Sigmoid colon (tissue), 7 donors: ENCODE measurements around the gene IL6R. TPM values are rescaled to one million over a fixed set of nuclear protein-coding genes. Genes with fewer than 3 reads are reported as not detected.

ENCODE experiments used
- polyA plus RNA-seq, 3 donors: library from polyadenylated mRNA; stranded (reverse); fragments of 200-250 nt; gene quantifications; one replicate each; pipeline ENCODE4 v1.2.3, GENCODE V29; 2013
- total RNA-seq, 4 donors: library from RNA; depleted of rRNA; stranded (reverse); fragments of >200 nt; gene quantifications; one replicate each; pipeline ENCODE4 v1.1.0, GENCODE V29; 2016
- donor health status: healthy with polysubstance abuse.
- donor health status: Bipolar disorder and iron deficiency.
- donor health status: healthy.

Gene IL6R
- total and polyA plus RNA-seq, 7 donors, result 3.0 to 40.2 (median 22.9) TPM

Other genes starting within 250 kb of the IL6R start
- gene TPM3, start 213.2 kb upstream of the IL6R start, total RNA-seq, result 100 to 1,000 TPM in 2 of 4 donors, 10 to 100 TPM in 2; 68.1 to 175 (median 96.6) TPM
- gene TPM3, start 213.2 kb upstream of the IL6R start, polyA plus RNA-seq, result 100 to 1,000 TPM; 338 to 456 (median 402) TPM
- not detected for gene CFAP141, start 199.0 kb upstream of the IL6R start, total RNA-seq
- gene CFAP141, start 199.0 kb upstream of the IL6R start, polyA plus RNA-seq, result not detected
- 10 to 100 TPM; 36.4 to 58.2 (median 53.5) TPM for gene UBAP2L, start 184.4 kb upstream of the IL6R start, total RNA-seq
- 10 to 100 TPM; 23.4 to 80.8 (median 27.6) TPM for gene UBAP2L, start 184.4 kb upstream of the IL6R start, polyA plus RNA-seq
- gene HAX1, start 132.7 kb upstream of the IL6R start, total RNA-seq, result 100 to 1,000 TPM; 105 to 171 (median 120) TPM
- gene HAX1, start 132.7 kb upstream of the IL6R start, polyA plus RNA-seq, result 10 to 100 TPM; 76.3 to 95.6 (median 80.2) TPM
- gene AQP10, start 84.2 kb upstream of the IL6R start, total RNA-seq, result not detected
- not detected for gene AQP10, start 84.2 kb upstream of the IL6R start, polyA plus RNA-seq
- 10 to 100 TPM; 53.1 to 64.3 (median 56.6) TPM for gene ATP8B2, start 79.8 kb upstream of the IL6R start, total RNA-seq
- 10 to 100 TPM in 1 of 3 donors, 1 to 10 TPM in 1, under 1 TPM in 1; 0.92 to 17.7 (median 7.2) TPM for gene ATP8B2, start 79.8 kb upstream of the IL6R start, polyA plus RNA-seq
- 1 to 10 TPM in 3 of 4 donors, under 1 TPM in 1; 0.68 to 3.9 (median 1.8) TPM for gene TDRD10, start 96.9 kb downstream of the IL6R start, total RNA-seq
- gene TDRD10, start 96.9 kb downstream of the IL6R start, polyA plus RNA-seq, result 1 to 10 TPM in 2 of 3 donors, under 1 TPM in 1; 0.46 to 2.0 (median 1.8) TPM
- gene SHE, start 97.1 kb downstream of the IL6R start, total RNA-seq, result 10 to 100 TPM in 1 of 4 donors, 1 to 10 TPM in 3; 5.2 to 10.2 (median 7.8) TPM
- 1 to 10 TPM; 1.6 to 5.7 (median 3.0) TPM for gene SHE, start 97.1 kb downstream of the IL6R start, polyA plus RNA-seq
- gene UBE2Q1, start 153.3 kb downstream of the IL6R start, total RNA-seq, result 10 to 100 TPM; 15.1 to 18.9 (median 16.3) TPM
- 10 to 100 TPM; 36.6 to 40.7 (median 37.7) TPM for gene UBE2Q1, start 153.3 kb downstream of the IL6R start, polyA plus RNA-seq
- gene CHRNB2, start 162.4 kb downstream of the IL6R start, total RNA-seq, result 1 to 10 TPM in 2 of 4 donors, under 1 TPM in 2; under 0.01 to 1.7 (median 1.0) TPM
- gene CHRNB2, start 162.4 kb downstream of the IL6R start, polyA plus RNA-seq, result under 1 TPM in 1 of 3 donors, not detected in 2; 0.31 TPM
- gene ADAR, start 202.8 kb downstream of the IL6R start, total RNA-seq, result 100 to 1,000 TPM in 1 of 4 donors, 10 to 100 TPM in 3; 59.4 to 103 (median 69.7) TPM
- 10 to 100 TPM; 21.0 to 80.7 (median 38.6) TPM for gene ADAR, start 202.8 kb downstream of the IL6R start, polyA plus RNA-seq